ENCODE data around the gene ENO2.

The ENO2 gene

GRCh38 chr12:6935371-6936193 lies 21.2 kb downstream of the ENO2 start:
- no peak for DNase-seq

- DNase-seq, result no peak
Measured at GRCh38 chr12:6936194-6936635, 21.8 kb downstream of the ENO2 start.

GRCh38 chr12:6936636-6937480 lies 22.5 kb downstream of the ENO2 start:
- DNase-seq, result no peak

GRCh38 chr12:6937481-6938352 lies 23.3 kb downstream of the ENO2 start:
- peak; percentile 89 for DNase-seq

GRCh38 chr12:6938353-6939190 lies 24.2 kb downstream of the ENO2 start:
- no peak for DNase-seq

- no peak for DNase-seq
Measured at GRCh38 chr12:6939191-6939540, 24.8 kb downstream of the ENO2 start.

- no peak for DNase-seq
Measured at GRCh38 chr12:6941267-6941666, 26.9 kb downstream of the ENO2 start.

- no peak for DNase-seq
Measured at GRCh38 chr12:6941782-6942181, 27.4 kb downstream of the ENO2 start.

GRCh38 chr12:6942331-6942665 lies 27.9 kb downstream of the ENO2 start:
- DNase-seq, result no peak

GRCh38 chr12:6943389-6943721 lies 29.0 kb downstream of the ENO2 start:
- peak; percentile 73 for DNase-seq

- peak; percentile 57 for DNase-seq
Measured at GRCh38 chr12:6943722-6944380, 29.5 kb downstream of the ENO2 start, which contains the start of the genes C12orf57 and RNU7-1. TSS of gene C12orf57 (plus strand) at chr12:6944022. CDS start at chr12:6944122, 100 bp downstream. TSS of gene RNU7-1 (plus strand) at chr12:6943816.

- peak; percentile 85 for DNase-seq
Measured at GRCh38 chr12:6944381-6945186, 30.2 kb downstream of the ENO2 start.

- no peak for DNase-seq
Measured at GRCh38 chr12:6945613-6946012, 31.2 kb downstream of the ENO2 start.

- peak; percentile 58 for DNase-seq
Measured at GRCh38 chr12:6946033-6946919, 31.9 kb downstream of the ENO2 start.

- no peak for DNase-seq
Measured at GRCh38 chr12:6946920-6947374, 32.6 kb downstream of the ENO2 start.

GRCh38 chr12:6947615-6948014 lies 33.2 kb downstream of the ENO2 start:
- DNase-seq, result no peak

- no peak for DNase-seq
Measured at GRCh38 chr12:6948873-6949594, 34.7 kb downstream of the ENO2 start.

GRCh38 chr12:6950401-6950801 lies 36.0 kb downstream of the ENO2 start:
- no peak for DNase-seq
